CD4-positive, alpha-beta memory T cell (primary cell): ENCODE data around the gene CAPN2. TPM values are rescaled to one million over a fixed set of nuclear protein-coding genes. Genes with fewer than 3 reads are reported as not detected.
A peak's percentile ranks its signal among the peaks of the same experiment; 100 is the strongest.

Experiments
- CTCF ChIA-PET: fragments of 350-600 bp; sonication (Branson Sonifier 250); formaldehyde crosslinking; loops from one replicate; lab custom pipeline; 2021; ENCODE audit warnings: inconsistent platforms; ENCODE audit not compliant: partially characterized antibody; lab: Charles Lee
- POLR2A ChIA-PET: fragments of 350-600 bp; sonication (Branson Sonifier 250); formaldehyde crosslinking; loops from one replicate; lab custom pipeline; 2021; ENCODE audit not compliant: partially characterized antibody; lab: Charles Lee
- DNase-seq, 5 donors: peaks; one replicate each; pipeline versions ENCODE4 v3.0.0 to v3.0.0-alpha.2; 2020 to 2022; ENCODE audit warnings: mixed read lengths in 1 of 5
- H3K27ac ChIP-seq: one replicate; pipeline ENCODE4 v1.7.0; 2013; ENCODE audit warnings: low read depth, low read length
- H3K27me3 ChIP-seq: 2 replicates; pipeline ENCODE4 v1.7.0; 2013; ENCODE audit warnings: mild to moderate bottlenecking, low read length, moderate library complexity; ENCODE audit not compliant: insufficient read depth
- H3K36me3 ChIP-seq: 2 replicates; pipeline ENCODE4 v1.7.0; 2013; ENCODE audit warnings: mild to moderate bottlenecking, low read length, moderate library complexity; ENCODE audit not compliant: insufficient read depth
- H3K4me1 ChIP-seq: 2 replicates; pipeline ENCODE4 v1.7.0; 2013; ENCODE audit warnings: mild to moderate bottlenecking, low read length, moderate library complexity; ENCODE audit not compliant: insufficient read depth
- H3K4me3 ChIP-seq, 2 donors: one replicate each; pipeline ENCODE4 v1.7.0; 2013; ENCODE audit warnings: low read length in 2 of 2, mild to moderate bottlenecking in 1 of 2
- H3K9me3 ChIP-seq, 2 donors: one replicate each; pipeline ENCODE4 v1.7.0; 2013; ENCODE audit warnings: low read length in 2 of 2, control low read depth in 1 of 2; ENCODE audit not compliant: control insufficient read depth in 1 of 2
- H3K27ac Mint-ChIP-seq, 7 donors: one replicate each; pipeline ENCODE4 v1.8.0; 2020 to 2021; ENCODE audit warnings: mixed read lengths in 7 of 7, mild to moderate bottlenecking in 6 of 7, inconsistent platforms in 3 of 7, moderate library complexity in 3 of 7
- H3K27me3 Mint-ChIP-seq, 2 donors: one replicate each; pipeline ENCODE4 v1.8.0; 2020 to 2021; ENCODE audit warnings: mixed read lengths in 2 of 2
- H3K36me3 Mint-ChIP-seq, 2 donors: one replicate each; pipeline ENCODE4 v1.8.0; 2020 to 2021; ENCODE audit warnings: mixed read lengths in 2 of 2, inconsistent platforms in 1 of 2, mild to moderate bottlenecking in 1 of 2
- H3K4me1 Mint-ChIP-seq, 4 donors: one replicate each; pipeline ENCODE4 v1.8.0; 2020 to 2021; ENCODE audit warnings: mixed read lengths in 4 of 4, mild to moderate bottlenecking in 1 of 4
- H3K4me3 Mint-ChIP-seq, 8 donors: one replicate each; pipeline ENCODE4 v1.8.0; 2020 to 2021; ENCODE audit warnings: mixed read lengths in 8 of 8, mild to moderate bottlenecking in 7 of 8, moderate library complexity in 6 of 8, inconsistent platforms in 3 of 8
- H3K9me3 Mint-ChIP-seq, 8 donors: one replicate each; pipeline ENCODE4 v1.8.0; 2020 to 2021; ENCODE audit warnings: mixed read lengths in 8 of 8, mild to moderate bottlenecking in 5 of 8, inconsistent platforms in 3 of 8, moderate library complexity in 1 of 8
- intact Hi-C: fragments of 100-400 bp; cut with micrococcal nuclease; formaldehyde crosslinking; loops from one replicate; pipeline ENCODE4 v1.15.1; 2023
- polyA plus RNA-seq, 2 donors: library from polyadenylated mRNA; unstranded; fragments of 300-500 nt; fragmentation: Illumina TruSeq; gene quantifications; one replicate each; pipeline ENCODE4 v1.2.3, GENCODE V29; 2021
- total RNA-seq, 2 experiments: library from RNA; stranded (reverse); gene quantifications; one replicate each; pipeline ENCODE4 v1.2.3, GENCODE V29; 2021

CAPN2 gene
- total and polyA plus RNA-seq, 4 experiments from 2014 or later, result 146 to 231 (median 179) TPM

GRCh38 chr1:223670458-223671159, 41.7 kb upstream of the CAPN2 start:
- Histone ChIP-seq H3K9me3 (no peaks in the 10 kb centered on the region), H3K4me3 (no peak overlapping the region), H3K27me3 (no peaks in the 10 kb centered on the region), H3K27ac (no peak overlapping the region), H3K4me1 (no peaks in the 10 kb centered on the region), H3K36me3 (no peaks in the 10 kb centered on the region)
- no peak overlapping the region for H3K4me3 Mint-ChIP-seq
- no peak overlapping the region for H3K27ac Mint-ChIP-seq
- H3K27me3 Mint-ChIP-seq, result peaks cover 2 to 3% of the 10 kb centered on the region in 2 donors
- DNase-seq, result peak in 2 of 5 donors; percentile 7 to 9
- H3K4me1 Mint-ChIP-seq, result peaks cover 0 to 2% (median 0%) of the 10 kb centered on the region in 4 donors
- POLR2A ChIA-PET, result no interaction called here
- intact Hi-C loops, result loop anchor here (1.0 kb wide), 1 partner anchor 537 kb away; no protein-coding TSS in a partner anchor
- peaks cover 0 to 23% (median 11%) of the 10 kb centered on the region in 8 donors for H3K9me3 Mint-ChIP-seq
- peaks cover 5 to 13% of the 10 kb centered on the region in 2 donors for H3K36me3 Mint-ChIP-seq
- CTCF ChIA-PET, result interaction anchor here (1.1 kb wide), 2 partner anchors 10 to 533 kb away, joined by 3 read pairs; no protein-coding TSS in a partner anchor

GRCh38 chr1:223674119-223674890, 38.0 kb upstream of the CAPN2 start:
- peaks cover 2 to 3% of the 10 kb centered on the region in 2 donors for H3K27me3 Mint-ChIP-seq
- ChIA-PET POLR2A (no interaction called here), CTCF (interaction anchor here (0.7 kb wide), 1 partner anchor 9 kb away, joined by 3 read pairs; no protein-coding TSS in a partner anchor)
- intact Hi-C loops, result no loop called here
- Histone ChIP-seq H3K27ac (no peak overlapping the region), H3K36me3 (no peaks in the 10 kb centered on the region), H3K9me3 (no peaks in the 10 kb centered on the region), H3K4me3 (no peak overlapping the region), H3K4me1 (no peaks in the 10 kb centered on the region), H3K27me3 (no peaks in the 10 kb centered on the region)
- H3K9me3 Mint-ChIP-seq, result peaks cover 0 to 32% (median 20%) of the 10 kb centered on the region in 8 donors
- no peak for DNase-seq
- no peaks in the 10 kb centered on the region for H3K4me1 Mint-ChIP-seq
- H3K4me3 Mint-ChIP-seq, result no peak overlapping the region
- H3K36me3 Mint-ChIP-seq, result peaks cover 5 to 19% of the 10 kb centered on the region in 2 donors
- no peak overlapping the region for H3K27ac Mint-ChIP-seq

GRCh38 chr1:223678841-223679240, 33.5 kb upstream of the CAPN2 start:
- H3K27me3 Mint-ChIP-seq, result peaks cover 3 to 4% of the 10 kb centered on the region in 2 donors
- H3K9me3 ChIP-seq, result no peaks in the 10 kb centered on the region
- H3K4me1 ChIP-seq, result no peaks in the 10 kb centered on the region
- no peak for DNase-seq
- H3K36me3 ChIP-seq, result no peaks in the 10 kb centered on the region
- H3K27ac ChIP-seq, result no peak overlapping the region
- intact Hi-C loops, result no loop called here
- POLR2A ChIA-PET, result no interaction called here
- peaks cover 5 to 15% of the 10 kb centered on the region in 2 donors for H3K36me3 Mint-ChIP-seq
- no peaks in the 10 kb centered on the region for H3K4me1 Mint-ChIP-seq
- peaks cover 0 to 27% (median 19%) of the 10 kb centered on the region in 8 donors for H3K9me3 Mint-ChIP-seq
- H3K27me3 ChIP-seq, result no peaks in the 10 kb centered on the region
- H3K4me3 ChIP-seq, result no peak overlapping the region
- CTCF ChIA-PET, result interaction anchor here (0.6 to 9.9 kb wide), 3 partner anchors 68 to 544 kb away, joined by 3 to 95 read pairs (median 3); no protein-coding TSS in a partner anchor
- no peak overlapping the region for H3K27ac Mint-ChIP-seq
- no peak overlapping the region for H3K4me3 Mint-ChIP-seq

- Mint-ChIP-seq H3K27ac (no peak overlapping the region), H3K4me3 (no peak overlapping the region), H3K9me3 (peaks cover 0 to 13% (median 11%) of the 10 kb centered on the region in 8 donors), H3K36me3 (peaks cover under 1 to 8% of the 10 kb centered on the region in 2 donors), H3K27me3 (peaks cover 6 to 8% of the 10 kb centered on the region in 2 donors), H3K4me1 (no peaks in the 10 kb centered on the region)
- DNase-seq, result no peak
- intact Hi-C loops, result loop anchor here (5.0 kb wide), 1 partner anchor 888 kb away; no protein-coding TSS in a partner anchor
- ChIA-PET CTCF (interaction anchor here (1.1 to 9.9 kb wide), 4 partner anchors 9 to 550 kb away, joined by 3 to 95 read pairs (median 3); no protein-coding TSS in a partner anchor), POLR2A (interaction anchor here (0.5 kb wide), 1 partner anchor 175 kb away, joined by 3 read pairs; no protein-coding TSS in a partner anchor)
- no peak overlapping the region for H3K4me3 ChIP-seq
- no peaks in the 10 kb centered on the region for H3K9me3 ChIP-seq
- H3K27ac ChIP-seq, result no peak overlapping the region
- no peaks in the 10 kb centered on the region for H3K36me3 ChIP-seq
- H3K27me3 ChIP-seq, result no peaks in the 10 kb centered on the region
- no peaks in the 10 kb centered on the region for H3K4me1 ChIP-seq
Measured at GRCh38 chr1:223680188-223680587, 32.2 kb upstream of the CAPN2 start.

GRCh38 chr1:223682502-223682901, 29.8 kb upstream of the CAPN2 start:
- Mint-ChIP-seq H3K4me1 (no peaks in the 10 kb centered on the region), H3K4me3 (no peak overlapping the region)
- intact Hi-C loops, result loop anchor here (5.0 kb wide), 1 partner anchor 890 kb away; no protein-coding TSS in a partner anchor

GRCh38 chr1:223683586-223684487, 28.5 kb upstream of the CAPN2 start:
- H3K27me3 ChIP-seq, result no peaks in the 10 kb centered on the region
- H3K27me3 Mint-ChIP-seq, result peaks cover 8 to 9% of the 10 kb centered on the region in 2 donors
- H3K4me1 Mint-ChIP-seq, result no peaks in the 10 kb centered on the region
- H3K4me3 ChIP-seq, result no peak overlapping the region
- POLR2A ChIA-PET, result no interaction called here
- no peaks in the 10 kb centered on the region for H3K36me3 ChIP-seq
- no peaks in the 10 kb centered on the region for H3K9me3 ChIP-seq
- H3K27ac ChIP-seq, result no peak overlapping the region
- intact Hi-C loops, result loop anchor here (1.0 to 5.0 kb wide), 2 partner anchors 551 to 892 kb away; no protein-coding TSS in a partner anchor
- DNase-seq, result peak; percentile 43 to 61 (median 52)
- H3K9me3 Mint-ChIP-seq, result peaks cover 0 to 13% (median 3%) of the 10 kb centered on the region in 8 donors
- H3K4me3 Mint-ChIP-seq, result no peak overlapping the region
- CTCF ChIA-PET, result interaction anchor here (0.8 to 9.9 kb wide), 13 partner anchors 9 to 945 kb away, joined by 3 to 95 read pairs (median 4); partner anchors contain the start of gene TLR5
- H3K4me1 ChIP-seq, result no peaks in the 10 kb centered on the region
- H3K27ac Mint-ChIP-seq, result peak overlapping the region in 1 of 7 donors; percentile 67
- no peaks in the 10 kb centered on the region for H3K36me3 Mint-ChIP-seq

More at GRCh38 chr1:223682502-223682901, 29.8 kb upstream of the CAPN2 start:
- Mint-ChIP-seq H3K9me3 (peaks cover 0 to 7% (median under 1%) of the 10 kb centered on the region in 8 donors), H3K36me3 (no peaks in the 10 kb centered on the region), H3K27me3 (peaks cover 8 to 9% of the 10 kb centered on the region in 2 donors), H3K27ac (peak overlapping the region in 1 of 7 donors; percentile 7)
- CTCF ChIA-PET, result interaction anchor here (1.5 to 9.9 kb wide), 4 partner anchors 8 to 944 kb away, joined by 3 to 95 read pairs (median 6); no protein-coding TSS in a partner anchor
- Histone ChIP-seq H3K9me3 (no peaks in the 10 kb centered on the region), H3K27ac (no peak overlapping the region), H3K4me3 (no peak overlapping the region), H3K27me3 (no peaks in the 10 kb centered on the region), H3K36me3 (no peaks in the 10 kb centered on the region), H3K4me1 (no peaks in the 10 kb centered on the region)
- DNase-seq, result no peak
- POLR2A ChIA-PET, result no interaction called here
